Measurements from ENCODE around the gene SERTM1. TPM values are rescaled to one million over a fixed set of nuclear protein-coding genes. Genes with fewer than 3 reads are reported as not detected.

The SERTM1 gene
- total and polyA plus RNA-seq, 2 donors (not counting 3 experiments of a cell fraction or from before 2014, with no cell fraction given), result 0.06 TPM; not detected in 1

DNA sequence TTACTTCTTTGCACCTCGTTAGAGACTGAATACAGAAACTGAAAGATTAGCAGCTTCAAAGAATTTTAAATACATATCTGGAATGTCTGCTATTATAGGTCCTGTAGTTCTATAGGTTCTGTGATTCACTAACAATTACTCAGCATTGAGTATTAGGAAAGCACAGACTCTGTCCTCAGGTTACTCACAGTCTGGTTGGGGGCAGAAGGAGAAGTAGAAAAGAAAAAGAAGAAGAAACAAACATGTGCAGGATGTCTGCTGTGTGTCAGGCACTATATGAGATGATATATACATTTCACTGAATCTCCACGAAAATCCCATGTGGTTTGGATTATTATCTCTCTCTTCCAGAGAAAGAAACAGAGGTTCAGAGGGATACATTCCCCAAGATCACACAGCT lies 40.1 kb downstream of the SERTM1 start:
- no peak overlapping the region for H2AFZ ChIP-seq (ENCODE audit: low read depth, low read length)
- no peaks in the 10 kb centered on the region for H3K9me3 ChIP-seq (replicated peaks; ENCODE audit: control insufficient read depth, insufficient read depth, low read length)
- BruUV-seq (replicated peaks), result no TSS peak
- no peaks in the 10 kb centered on the region for H3K79me2 ChIP-seq (ENCODE audit: control insufficient read depth, insufficient read depth, low read length)
- intact Hi-C loops (cut with micrococcal nuclease) (no loop called here), dilution Hi-C loops (cut with MboI; ENCODE audit: extremely low pct_ligation_motif_present, low sequenced_read_pairs) (no loop called here)
- peaks cover 3% of the 10 kb centered on the region for H3K4me1 ChIP-seq (ENCODE audit: control insufficient read depth, extremely low read depth, insufficient read depth, low read length)
- H3K27ac ChIP-seq (ENCODE audit: insufficient read depth, low read depth, low read length), result no peak overlapping the region
- no peak for FAIRE-seq
- no peaks in the 10 kb centered on the region for H3K36me3 ChIP-seq (ENCODE audit: control insufficient read depth in 2 of 2, extremely low read depth in 1 of 2, insufficient read depth in 2 of 2, low read length in 2 of 2)
- H3K9ac ChIP-seq (replicated peaks; ENCODE audit: extremely low read depth, insufficient read depth, low read length), result no peak overlapping the region
- ChIA-PET POLR2A (no interaction called here), CTCF (interaction anchor here (1.0 to 3.5 kb wide), 2 partner anchors 22 to 260 kb away, joined by 3 to 10 read pairs; no protein-coding TSS in a partner anchor)
- H3K4me3 ChIP-seq (replicated peaks in 1 of 3; ENCODE audit: insufficient read depth in 1 of 3, low read depth in 1 of 3, low read length in 3 of 3), result no peak overlapping the region
- no peaks in the 10 kb centered on the region for H3K9me1 ChIP-seq (replicated peaks; ENCODE audit: control insufficient read depth, extremely low read depth, insufficient read depth, low read length)
- DNase-seq (ENCODE audit: low read depth, low spot score), result no peak
- H3K4me2 ChIP-seq (ENCODE audit: insufficient read depth, low read length), result no peak overlapping the region
- H4K20me1 ChIP-seq (replicated peaks; ENCODE audit: control insufficient read depth, extremely low read depth, insufficient read depth, low read length), result no peaks in the 10 kb centered on the region
- H3K27me3 ChIP-seq (ENCODE audit: control insufficient read depth in 2 of 2, insufficient read depth in 2 of 2, low read length in 2 of 2), result peaks cover 12 to 15% of the 10 kb centered on the region in 2 experiments
- TF ChIP-seq, protein P1, sequence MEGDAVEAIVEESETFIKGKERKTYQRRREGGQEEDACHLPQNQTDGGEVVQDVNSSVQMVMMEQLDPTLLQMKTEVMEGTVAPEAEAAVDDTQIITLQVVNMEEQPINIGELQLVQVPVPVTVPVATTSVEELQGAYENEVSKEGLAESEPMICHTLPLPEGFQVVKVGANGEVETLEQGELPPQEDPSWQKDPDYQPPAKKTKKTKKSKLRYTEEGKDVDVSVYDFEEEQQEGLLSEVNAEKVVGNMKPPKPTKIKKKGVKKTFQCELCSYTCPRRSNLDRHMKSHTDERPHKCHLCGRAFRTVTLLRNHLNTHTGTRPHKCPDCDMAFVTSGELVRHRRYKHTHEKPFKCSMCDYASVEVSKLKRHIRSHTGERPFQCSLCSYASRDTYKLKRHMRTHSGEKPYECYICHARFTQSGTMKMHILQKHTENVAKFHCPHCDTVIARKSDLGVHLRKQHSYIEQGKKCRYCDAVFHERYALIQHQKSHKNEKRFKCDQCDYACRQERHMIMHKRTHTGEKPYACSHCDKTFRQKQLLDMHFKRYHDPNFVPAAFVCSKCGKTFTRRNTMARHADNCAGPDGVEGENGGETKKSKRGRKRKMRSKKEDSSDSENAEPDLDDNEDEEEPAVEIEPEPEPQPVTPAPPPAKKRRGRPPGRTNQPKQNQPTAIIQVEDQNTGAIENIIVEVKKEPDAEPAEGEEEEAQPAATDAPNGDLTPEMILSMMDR (IDR thresholded peaks at IDR 0.05; ENCODE audit: extremely low read depth in 1 of 2, insufficient read depth in 1 of 2, low read depth in 1 of 2, low read length in 2 of 2), result no peak
- TF ChIP-seq JUN (IDR thresholded peaks at IDR 0.05; ENCODE audit: borderline replicate concordance, insufficient read depth, insufficient read length, low read depth) (no peak), GATA2 (IDR thresholded peaks at IDR 0.05; ENCODE audit: insufficient read depth, insufficient read length, low read depth, low read length) (no peak), POLR2AphosphoS5 (IDR thresholded peaks at IDR 0.05; ENCODE audit: insufficient read depth, low read depth, low read length) (no peak), MYC (IDR thresholded peaks at IDR 0.05; ENCODE audit: low read depth, low read length) (no peak), EZH2 (IDR thresholded peaks at IDR 0.05; ENCODE audit: borderline replicate concordance, low read depth, low read length, severe bottlenecking) (no peak), POLR2A (IDR thresholded peaks at IDR 0.05; ENCODE audit: low read depth, low read length) (no peak)
- TF ChIP-seq, protein P2, sequence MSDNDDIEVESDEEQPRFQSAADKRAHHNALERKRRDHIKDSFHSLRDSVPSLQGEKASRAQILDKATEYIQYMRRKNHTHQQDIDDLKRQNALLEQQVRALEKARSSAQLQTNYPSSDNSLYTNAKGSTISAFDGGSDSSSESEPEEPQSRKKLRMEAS (IDR thresholded peaks at IDR 0.05; ENCODE audit: insufficient read depth, insufficient read length), result no peak

Data from endothelial cell of umbilical vein (primary cell).